ENCODE data around the gene DAP3.
"Not testable (repeated sequence)": the region's sequence is repeated elsewhere in the genome, so short reads cannot be mapped to it uniquely, and the experiment has no call there.

The DAP3 gene

DNA sequence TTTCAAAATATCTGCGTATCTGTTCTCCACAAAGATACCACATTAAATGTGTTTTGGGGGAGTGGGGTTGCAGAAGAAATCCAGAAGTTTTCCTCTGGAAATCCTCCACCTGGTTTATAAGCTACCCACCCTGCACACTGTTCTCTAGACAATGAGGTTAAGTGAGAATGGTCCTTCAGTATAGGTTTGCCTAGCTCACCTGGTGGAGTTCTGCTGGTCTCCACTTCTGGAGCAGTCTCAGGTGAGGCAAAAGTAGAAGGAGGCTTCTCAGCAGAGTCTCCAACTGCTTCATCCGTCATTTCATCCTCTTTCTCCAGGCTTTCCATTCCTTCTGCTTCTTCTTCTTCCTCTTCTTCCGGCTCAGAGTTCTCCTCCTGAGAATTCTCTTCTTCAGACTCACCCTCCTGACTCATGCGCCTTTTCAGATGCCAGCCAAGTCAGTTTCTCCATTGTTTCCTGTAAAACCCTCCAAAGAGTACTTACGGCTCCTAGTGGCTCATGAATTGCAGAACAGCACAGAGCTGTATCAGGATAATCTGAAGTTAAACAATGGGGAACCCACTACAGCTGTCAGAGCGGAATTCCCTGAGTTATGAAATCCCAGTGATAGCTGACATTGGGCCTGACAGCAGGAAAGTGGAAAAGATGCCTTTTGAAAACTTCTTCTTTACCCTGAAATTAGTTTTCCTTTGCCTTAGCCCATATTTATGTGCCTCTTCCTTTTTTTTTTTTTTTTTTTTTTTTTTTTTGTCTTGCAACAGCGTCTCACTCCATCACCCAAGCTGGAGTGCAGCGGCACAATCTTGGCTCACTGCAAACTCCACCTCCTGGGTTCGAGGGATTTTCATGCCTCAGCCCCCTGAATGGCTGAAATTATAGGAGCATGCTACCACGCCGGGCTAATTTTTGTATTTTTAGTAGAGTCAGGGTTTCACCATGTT is 40.4 kb upstream of the DAP3 start:
- POLR2A ChIA-PET (ENCODE audit: low non-redundant PET): no interaction called here
- peak overlapping the region; percentile 63 for H3K27ac ChIP-seq
- DNase-seq (ENCODE audit: low spot score): peak; percentile 84
- TF ChIP-seq, protein P1, sequence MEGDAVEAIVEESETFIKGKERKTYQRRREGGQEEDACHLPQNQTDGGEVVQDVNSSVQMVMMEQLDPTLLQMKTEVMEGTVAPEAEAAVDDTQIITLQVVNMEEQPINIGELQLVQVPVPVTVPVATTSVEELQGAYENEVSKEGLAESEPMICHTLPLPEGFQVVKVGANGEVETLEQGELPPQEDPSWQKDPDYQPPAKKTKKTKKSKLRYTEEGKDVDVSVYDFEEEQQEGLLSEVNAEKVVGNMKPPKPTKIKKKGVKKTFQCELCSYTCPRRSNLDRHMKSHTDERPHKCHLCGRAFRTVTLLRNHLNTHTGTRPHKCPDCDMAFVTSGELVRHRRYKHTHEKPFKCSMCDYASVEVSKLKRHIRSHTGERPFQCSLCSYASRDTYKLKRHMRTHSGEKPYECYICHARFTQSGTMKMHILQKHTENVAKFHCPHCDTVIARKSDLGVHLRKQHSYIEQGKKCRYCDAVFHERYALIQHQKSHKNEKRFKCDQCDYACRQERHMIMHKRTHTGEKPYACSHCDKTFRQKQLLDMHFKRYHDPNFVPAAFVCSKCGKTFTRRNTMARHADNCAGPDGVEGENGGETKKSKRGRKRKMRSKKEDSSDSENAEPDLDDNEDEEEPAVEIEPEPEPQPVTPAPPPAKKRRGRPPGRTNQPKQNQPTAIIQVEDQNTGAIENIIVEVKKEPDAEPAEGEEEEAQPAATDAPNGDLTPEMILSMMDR (conservative IDR thresholded peaks at IDR 0.05; ENCODE audit: low read depth): peak; percentile 84
- CTCF ChIA-PET: interaction anchor here (0.6 to 0.7 kb wide), 4 partner anchors 28 to 325 kb away, joined by 3 to 8 read pairs (median 4); no protein-coding TSS in a partner anchor

DNA sequence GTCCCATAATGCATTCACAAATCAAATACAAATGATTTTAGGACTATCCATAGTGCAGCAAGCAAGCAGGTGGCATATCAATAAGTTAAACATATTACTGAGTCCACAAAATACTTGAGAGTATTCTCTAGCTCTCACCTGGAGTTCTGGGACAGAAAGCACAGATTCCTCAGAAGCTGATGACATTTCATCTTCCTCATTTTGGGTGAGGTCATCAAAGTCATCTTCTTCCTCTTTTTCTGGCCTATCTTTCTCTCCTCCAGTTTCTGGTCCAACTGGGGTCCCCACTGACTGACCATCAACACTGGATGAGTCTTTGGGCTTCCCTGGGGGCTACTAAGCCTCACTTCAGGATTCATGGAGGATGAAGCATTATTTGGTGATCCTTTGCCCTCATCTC is 39.2 kb upstream of the DAP3 start:
- CTCF ChIA-PET: no interaction called here
- TF ChIP-seq, protein P1 (conservative IDR thresholded peaks at IDR 0.05; ENCODE audit: low read depth): no peak
- no peak overlapping the region for H3K27ac ChIP-seq
- POLR2A ChIA-PET (ENCODE audit: low non-redundant PET): no interaction called here
- no peak for DNase-seq (ENCODE audit: low spot score)

DNA sequence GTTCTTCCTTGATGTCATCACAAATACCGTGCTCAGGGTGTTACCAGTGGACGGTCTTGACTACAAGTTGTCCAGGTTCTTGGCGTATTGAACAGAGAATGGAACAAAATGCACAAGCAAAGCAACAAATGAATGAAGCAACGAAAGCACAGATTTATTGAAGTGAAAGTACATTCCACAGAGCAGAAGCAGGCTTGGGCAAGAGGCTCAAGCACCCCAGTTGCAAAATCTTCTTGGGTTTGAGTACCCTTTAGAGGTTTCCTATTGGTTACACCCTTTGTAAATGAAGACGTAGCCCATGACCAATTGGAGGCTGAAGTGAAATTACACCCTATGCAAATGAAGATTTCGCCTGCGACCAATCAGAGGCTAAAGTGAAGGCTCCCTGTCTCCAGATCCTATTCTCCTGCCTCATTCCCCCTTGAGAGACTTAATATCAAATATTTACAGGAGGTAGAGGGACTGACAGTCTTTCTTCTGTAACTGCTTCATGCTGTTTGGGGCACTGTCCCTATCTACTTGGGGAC is 38.6 kb upstream of the DAP3 start:
- TF ChIP-seq, protein P1 (conservative IDR thresholded peaks at IDR 0.05; ENCODE audit: low read depth): no peak
- DNase-seq (ENCODE audit: low spot score): no peak
- ChIA-PET POLR2A (ENCODE audit: low non-redundant PET) (no interaction called here), CTCF (interaction anchor here (0.5 kb wide), 1 partner anchor 1030 kb away, joined by 3 read pairs; no protein-coding TSS in a partner anchor)
- H3K27ac ChIP-seq: peak overlapping the region; percentile 83; the same call in 1 of the 2 replicates

DNA sequence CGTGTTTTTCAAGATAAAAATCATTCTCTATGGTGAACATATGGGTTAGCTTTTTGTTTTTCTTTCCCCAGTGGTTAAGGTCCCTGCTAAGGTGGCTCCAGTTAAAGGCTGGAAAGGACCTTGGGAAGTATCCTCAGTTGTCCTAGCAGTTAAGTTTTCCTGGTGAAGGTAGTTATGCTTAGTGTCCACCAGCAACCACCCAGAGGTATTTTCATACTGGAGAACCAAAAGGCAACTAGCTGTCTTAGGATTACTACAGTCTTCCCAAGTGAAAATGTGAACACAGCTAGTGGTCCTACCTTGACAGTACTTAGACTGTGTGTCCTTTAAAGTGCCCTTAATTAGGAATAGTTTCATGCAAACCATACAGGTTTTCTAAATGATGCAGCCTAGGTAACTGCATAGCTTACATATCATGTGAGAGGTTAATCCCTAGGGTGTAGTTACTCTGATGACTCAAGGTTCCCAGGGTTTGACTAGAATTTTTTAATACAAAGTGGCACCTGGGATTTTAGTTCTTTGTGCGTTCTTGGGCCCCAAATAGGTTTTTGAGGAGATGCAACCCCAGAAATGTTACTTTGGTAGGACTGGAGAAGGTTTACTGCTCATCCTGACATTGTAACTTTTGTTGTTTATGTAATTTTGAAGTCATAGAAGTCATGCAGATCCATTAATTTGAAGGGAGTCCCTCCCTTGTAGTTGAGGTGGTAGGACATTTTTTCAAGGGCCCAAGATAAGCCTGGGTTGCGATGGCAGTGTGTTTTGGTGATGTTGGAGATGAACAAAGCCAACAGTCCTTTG is 36.8 kb upstream of the DAP3 start:
- H3K27ac ChIP-seq: no peak overlapping the region
- peak; percentile 57 for DNase-seq (ENCODE audit: low spot score)
- CTCF ChIA-PET: interaction anchor here (0.6 to 1.2 kb wide), 2 partner anchors 11 to 90 kb away, joined by 3 to 4 read pairs; no protein-coding TSS in a partner anchor
- POLR2A ChIA-PET (ENCODE audit: low non-redundant PET): interaction anchor here (0.6 kb wide), 1 partner anchor 459 kb away, joined by 3 read pairs; no protein-coding TSS in a partner anchor
- TF ChIP-seq, protein P1 (conservative IDR thresholded peaks at IDR 0.05; ENCODE audit: low read depth): no peak

DNA sequence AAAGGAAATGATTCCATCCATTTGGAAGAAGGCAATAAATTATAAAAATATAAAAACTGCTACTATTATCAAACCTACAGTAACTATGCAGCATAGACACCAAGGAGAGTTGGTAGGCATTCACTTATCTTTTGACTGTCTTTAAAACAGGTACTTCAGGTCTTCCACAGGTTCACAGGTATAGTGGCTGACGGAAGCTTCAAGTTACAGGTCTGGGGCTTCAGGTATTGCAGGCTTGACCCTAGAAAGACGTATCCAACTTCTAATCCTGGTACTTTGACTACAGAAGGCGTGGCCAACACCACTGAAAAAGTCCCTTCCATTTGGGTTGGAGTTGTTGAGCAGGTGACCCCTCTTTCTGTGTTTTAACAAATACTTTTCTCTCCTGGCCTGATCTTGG is 35.9 kb upstream of the DAP3 start:
- H3K27ac ChIP-seq: no peak overlapping the region
- ChIA-PET POLR2A (ENCODE audit: low non-redundant PET) (no interaction called here), CTCF (interaction anchor here (1.2 kb wide), 1 partner anchor 10 kb away, joined by 3 read pairs; no protein-coding TSS in a partner anchor)
- no peak for DNase-seq (ENCODE audit: low spot score)
- TF ChIP-seq, protein P1 (conservative IDR thresholded peaks at IDR 0.05; ENCODE audit: low read depth): no peak

DNA sequence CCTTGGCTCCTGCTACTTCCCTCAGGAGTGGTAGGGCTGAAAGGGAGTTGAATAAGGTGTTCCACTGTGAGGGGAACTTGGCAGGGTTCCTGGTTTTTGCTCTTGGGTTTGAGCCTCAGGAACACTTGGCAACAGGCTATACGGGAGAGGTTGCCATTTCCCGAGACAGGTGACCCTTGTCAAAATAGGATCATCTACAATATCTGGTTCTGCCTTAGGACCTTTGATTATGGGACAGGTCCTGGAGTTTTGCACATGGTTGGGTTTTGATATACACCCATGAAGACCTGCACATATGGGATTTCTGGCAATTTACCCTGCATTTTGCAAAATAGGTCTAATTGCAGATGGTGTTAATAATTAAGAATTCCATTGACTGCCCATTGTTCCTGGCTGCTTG is 31.4 kb upstream of the DAP3 start:
- DNase-seq (ENCODE audit: low spot score): no peak
- H3K27ac ChIP-seq: no peak overlapping the region
- CTCF ChIA-PET: no interaction called here
- TF ChIP-seq, protein P1 (conservative IDR thresholded peaks at IDR 0.05; ENCODE audit: low read depth): no peak
- POLR2A ChIA-PET (ENCODE audit: low non-redundant PET): no interaction called here

DNA sequence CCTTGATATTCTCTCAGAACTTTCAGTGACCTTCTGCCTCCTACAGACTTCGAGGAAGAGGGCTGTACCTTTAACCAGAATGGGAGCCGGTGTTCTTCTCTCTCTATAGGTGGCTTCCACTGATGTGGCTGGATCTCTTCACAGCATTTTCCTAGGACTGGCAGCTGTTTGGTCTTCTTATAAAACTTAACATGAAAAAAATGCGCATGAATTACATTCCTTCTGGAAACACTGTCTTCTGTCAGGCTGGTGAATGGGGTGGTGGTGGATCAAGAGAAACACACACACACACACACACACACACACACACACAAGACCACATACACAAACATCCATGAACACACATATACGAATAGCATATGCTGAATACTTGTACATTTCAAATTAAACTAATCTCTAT is 27.7 kb upstream of the DAP3 start:
- H3K27ac ChIP-seq; POLR2A ChIA-PET (ENCODE audit: low non-redundant PET); CTCF ChIA-PET; DNase-seq (ENCODE audit: low spot score): not testable (repeated sequence)

Measured in RWPE1 (cell line).